ENCODE data around the gene AAK1.

DNA sequence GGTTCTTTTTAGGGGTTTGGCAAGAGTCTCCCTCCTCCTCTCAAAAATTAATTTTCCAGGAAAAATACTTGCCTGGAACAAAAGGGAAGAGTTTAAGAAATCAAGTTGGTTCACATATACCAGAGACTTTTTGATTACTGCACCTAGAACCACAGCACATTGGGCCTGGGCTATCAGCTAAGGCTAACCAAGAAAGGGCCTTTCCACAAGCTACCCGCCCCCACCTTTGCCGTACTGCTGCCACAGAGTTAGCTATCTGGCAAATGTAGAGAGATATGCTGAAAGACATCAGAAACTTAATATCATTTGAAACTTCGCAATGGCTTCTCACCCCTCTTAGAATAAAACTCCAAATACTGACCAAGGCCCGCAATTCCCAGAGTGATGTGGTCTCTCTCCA, 76.9 kb downstream of the AAK1 start:
- TF ChIP-seq CTCF (conservative IDR thresholded peaks at IDR 0.05; ENCODE audit: low read depth, low read length) (no peak), EZH2 (IDR thresholded peaks at IDR 0.05; ENCODE audit: borderline replicate concordance, low read depth, low read length, poor library complexity, severe bottlenecking) (no peak)

All from A673 (cell line).